Esophagus (tissue), 2 donors: ENCODE measurements around the gene NPW. TPM values are rescaled to one million over a fixed set of nuclear protein-coding genes. Genes with fewer than 3 reads are reported as not detected.

Experiments used
- H3K27ac ChIP-seq, 2 donors: one replicate each; pipeline ENCODE4 v1.5.1; 2013; ENCODE audit warnings: low read depth in 2 of 2, mild to moderate bottlenecking in 2 of 2, inconsistent platforms in 1 of 2, low read length in 1 of 2, moderate library complexity in 1 of 2
- H3K27me3 ChIP-seq, 2 donors: one replicate each; pipeline ENCODE4 v1.6.1; 2013; ENCODE audit warnings: low read length in 2 of 2, control low read depth in 1 of 2, mild to moderate bottlenecking in 1 of 2; ENCODE audit not compliant: insufficient read depth in 2 of 2, control insufficient read depth in 1 of 2
- H3K36me3 ChIP-seq, 2 donors: one replicate each; pipeline ENCODE4 v1.6.1; 2013; ENCODE audit warnings: low read length in 1 of 2; ENCODE audit not compliant: control insufficient read depth in 2 of 2, insufficient read depth in 2 of 2
- H3K4me1 ChIP-seq, 2 donors: one replicate each; pipeline ENCODE4 v1.6.1; 2013; ENCODE audit warnings: low read length in 1 of 2; ENCODE audit not compliant: control insufficient read depth in 2 of 2, insufficient read depth in 2 of 2
- H3K4me3 ChIP-seq, 2 donors: one replicate each; pipeline ENCODE4 v1.5.1; 2013; ENCODE audit warnings: low read length in 2 of 2, mild to moderate bottlenecking in 2 of 2, low read depth in 1 of 2, moderate library complexity in 1 of 2
- H3K9me3 ChIP-seq, 2 donors: one replicate each; pipeline ENCODE4 v1.6.1; 2013; ENCODE audit warnings: mild to moderate bottlenecking in 2 of 2, low read depth in 1 of 2, low read length in 1 of 2, moderate library complexity in 1 of 2; ENCODE audit not compliant: control insufficient read depth in 2 of 2, insufficient read depth in 1 of 2
- WGBS, 2 donors: extraction: QIAGEN DNeasy Blood & Tissue Kit; methylation state at CpG; one replicate each; pipeline ENCODE4 v1.1.7; 2013; 5-methylcytosine and 5-hydroxymethylcytosine counted together
- polyA plus RNA-seq, 2 donors: library from polyadenylated mRNA; stranded (reverse); fragments of 200-250 nt; gene quantifications; one replicate each; pipeline ENCODE4 v1.2.3, GENCODE V29; 2013
- donor health status: healthy with polysubstance abuse.
- donor health status: Bipolar disorder and iron deficiency.

NPW gene
- polyA plus RNA-seq, 2 donors = 0.22 to 0.53 TPM

- H3K4me1 ChIP-seq = peaks cover 0 to 2% of the 10 kb centered on the region in 2 donors
- no peak overlapping the region for H3K27ac ChIP-seq
- WGBS, 2 donors = 98% methylated on average over 11 of the region's 11 CpGs
- no peak overlapping the region for H3K4me3 ChIP-seq
- peaks cover 22 to 59% of the 10 kb centered on the region in 2 donors for H3K36me3 ChIP-seq
- no peaks in the 10 kb centered on the region for H3K27me3 ChIP-seq
- no peaks in the 10 kb centered on the region for H3K9me3 ChIP-seq
Measured at GRCh38 chr16:2066139-2066538, 46.6 kb downstream of the NPW start.

Other genes with a start within 250 kb of the NPW start
- gene NME3, start 248.2 kb upstream of the NPW start, polyA plus RNA-seq = 100 to 1,000 TPM in 1 of 2 donors, 10 to 100 TPM in 1; 51.0 to 102 TPM
- gene EME2, start 247.0 kb upstream of the NPW start, polyA plus RNA-seq = 10 to 100 TPM in 1 of 2 donors, 1 to 10 TPM in 1; 6.6 to 23.0 TPM
- gene MRPS34, start 246.7 kb upstream of the NPW start, polyA plus RNA-seq = 100 to 1,000 TPM in 1 of 2 donors, 10 to 100 TPM in 1; 62.4 to 115 TPM
- gene SPSB3, start 237.2 kb upstream of the NPW start, polyA plus RNA-seq = 100 to 1,000 TPM in 1 of 2 donors, 10 to 100 TPM in 1; 69.1 to 126 TPM
- 10 to 100 TPM; 41.5 to 57.8 TPM for gene NUBP2, start 236.8 kb upstream of the NPW start, polyA plus RNA-seq
- under 1 TPM; 0.01 to 0.14 TPM for gene IGFALS, start 226.1 kb upstream of the NPW start, polyA plus RNA-seq
- gene HAGH, start 193.0 kb upstream of the NPW start, polyA plus RNA-seq = 10 to 100 TPM; 41.1 to 57.9 TPM
- 10 to 100 TPM; 26.6 to 40.5 TPM for gene FAHD1, start 192.6 kb upstream of the NPW start, polyA plus RNA-seq
- gene MEIOB, start 147.6 kb upstream of the NPW start, polyA plus RNA-seq = under 1 TPM in 1 of 2 donors, not detected in 1; 0.08 TPM
- gene HS3ST6, start 101.4 kb upstream of the NPW start, polyA plus RNA-seq = 10 to 100 TPM in 1 of 2 donors, 1 to 10 TPM in 1; 8.0 to 16.3 TPM
- 10 to 100 TPM; 25.9 to 52.7 TPM for gene MSRB1, start 76.6 kb upstream of the NPW start, polyA plus RNA-seq
- under 1 TPM; 0.06 to 0.14 TPM for gene RPL3L, start 65.1 kb upstream of the NPW start, polyA plus RNA-seq
- 100 to 1,000 TPM; 160 to 207 TPM for gene NDUFB10, start 60.2 kb upstream of the NPW start, polyA plus RNA-seq
- 1,000 to 10,000 TPM; 2,871 to 3,908 TPM for gene RPS2, start 55.0 kb upstream of the NPW start, polyA plus RNA-seq
- gene RNF151, start 52.9 kb upstream of the NPW start, polyA plus RNA-seq = under 1 TPM; 0.06 to 0.20 TPM
- 10 to 100 TPM; 56.6 to 59.0 TPM for gene TBL3, start 47.7 kb upstream of the NPW start, polyA plus RNA-seq
- 1 to 10 TPM; 2.7 to 9.3 TPM for gene NOXO1, start 38.3 kb upstream of the NPW start, polyA plus RNA-seq
- 10 to 100 TPM; 13.1 to 23.1 TPM for gene GFER, start 35.6 kb upstream of the NPW start, polyA plus RNA-seq
- gene SYNGR3, start 29.8 kb upstream of the NPW start, polyA plus RNA-seq = under 1 TPM; 0.06 to 0.36 TPM
- gene ZNF598, start 10.0 kb upstream of the NPW start, polyA plus RNA-seq = 10 to 100 TPM; 27.9 to 36.4 TPM
- gene NHERF2, start 7.1 kb downstream of the NPW start, polyA plus RNA-seq = 10 to 100 TPM; 26.3 to 36.1 TPM
- 10 to 100 TPM; 15.1 to 16.2 TPM for gene NTHL1, start 28.0 kb downstream of the NPW start, polyA plus RNA-seq
- 10 to 100 TPM; 31.1 to 66.6 TPM for gene TSC2, start 28.2 kb downstream of the NPW start, polyA plus RNA-seq
- 10 to 100 TPM; 40.5 to 78.0 TPM for gene PKD1, start 116.1 kb downstream of the NPW start, polyA plus RNA-seq
- 1 to 10 TPM; 1.1 to 4.7 TPM for gene RAB26, start 128.8 kb downstream of the NPW start, polyA plus RNA-seq
- gene TRAF7, start 136.0 kb downstream of the NPW start, polyA plus RNA-seq = 10 to 100 TPM; 40.1 to 41.5 TPM
- under 1 TPM; 0.29 to 0.81 TPM for gene CASKIN1, start 176.8 kb downstream of the NPW start, polyA plus RNA-seq
- gene MLST8, start 185.7 kb downstream of the NPW start, polyA plus RNA-seq = 10 to 100 TPM; 27.8 to 38.3 TPM
- 1 to 10 TPM; 3.6 to 4.6 TPM for gene BRICD5, start 191.1 kb downstream of the NPW start, polyA plus RNA-seq
- 1 to 10 TPM; 7.1 to 7.7 TPM for gene PGP, start 195.1 kb downstream of the NPW start, polyA plus RNA-seq
- 10 to 100 TPM; 19.9 to 31.0 TPM for gene E4F1, start 203.8 kb downstream of the NPW start, polyA plus RNA-seq
- 1 to 10 TPM in 1 of 2 donors, under 1 TPM in 1; 0.41 to 1.3 TPM for gene DNASE1L2, start 216.7 kb downstream of the NPW start, polyA plus RNA-seq
- gene ECI1, start 231.8 kb downstream of the NPW start, polyA plus RNA-seq = 10 to 100 TPM; 58.7 to 62.9 TPM
- gene RNPS1, start 248.3 kb downstream of the NPW start, polyA plus RNA-seq = 10 to 100 TPM; 41.4 to 100.0 TPM